Pulmonary artery endothelial cell (primary cell): ENCODE measurements around the gene SMAD3. TPM values are rescaled to one million over a fixed set of nuclear protein-coding genes. Genes with fewer than 3 reads are reported as not detected.
A peak's percentile ranks its signal among the peaks of the same experiment; 100 is the strongest.
"Not testable (repeated sequence)": the region's sequence is repeated elsewhere in the genome, so short reads cannot be mapped to it uniquely, and the experiment has no call there.

ENCODE experiments used
- DNase-seq: peaks from one replicate; pipeline ENCODE4 v3.0.0-alpha.2; 2011; ENCODE audit warnings: low read depth, low spot score
- total RNA-seq: library from RNA; depleted of rRNA; stranded (reverse); fragments of >200 nt; gene quantifications from 2 replicates; pipeline ENCODE4 v1.2.3, GENCODE V29; 2014

Gene SMAD3
- total RNA-seq, 1 donor from 2014 or later = 34.6 TPM

DNA sequence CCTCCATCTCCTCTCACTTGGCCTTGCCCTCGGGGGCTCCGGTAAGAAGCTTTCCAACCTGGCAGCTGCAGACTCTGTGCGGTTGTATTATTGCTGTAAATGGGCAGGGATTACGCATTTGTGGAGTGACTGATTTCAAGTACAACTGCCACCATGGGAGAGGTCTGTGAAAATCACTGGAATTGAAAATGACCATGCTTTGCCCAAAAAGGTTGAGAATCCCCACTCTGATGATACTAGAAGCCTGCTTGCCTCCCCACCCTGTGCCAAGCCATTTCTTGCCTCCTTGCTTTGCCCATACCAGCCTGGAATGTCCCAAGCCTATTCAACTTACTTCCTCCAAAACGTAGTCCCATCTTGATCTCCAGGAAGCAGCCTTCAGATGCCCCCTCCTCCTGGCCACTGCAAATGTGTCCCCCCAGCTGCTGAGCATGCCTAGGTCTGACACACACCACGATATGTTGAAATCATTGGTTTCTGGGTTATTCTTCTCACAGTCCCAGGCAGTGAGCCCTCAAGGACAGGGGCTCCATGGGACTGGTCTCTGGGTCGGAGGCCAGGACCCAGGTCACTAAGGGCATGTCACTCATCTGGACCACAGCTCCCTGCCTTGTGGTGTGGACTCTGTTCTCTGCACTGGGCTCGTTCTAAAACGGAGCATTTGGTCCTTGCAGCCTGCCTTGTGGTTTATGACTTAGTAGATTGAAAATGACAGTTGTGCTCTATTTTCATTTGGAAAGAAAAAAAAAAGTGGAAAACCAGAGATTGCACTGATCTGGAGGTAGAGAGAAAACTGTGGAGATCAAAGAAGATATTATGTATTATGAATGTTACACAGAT is 42.9 kb downstream of the SMAD3 start:
- DNase-seq = no peak

DNA sequence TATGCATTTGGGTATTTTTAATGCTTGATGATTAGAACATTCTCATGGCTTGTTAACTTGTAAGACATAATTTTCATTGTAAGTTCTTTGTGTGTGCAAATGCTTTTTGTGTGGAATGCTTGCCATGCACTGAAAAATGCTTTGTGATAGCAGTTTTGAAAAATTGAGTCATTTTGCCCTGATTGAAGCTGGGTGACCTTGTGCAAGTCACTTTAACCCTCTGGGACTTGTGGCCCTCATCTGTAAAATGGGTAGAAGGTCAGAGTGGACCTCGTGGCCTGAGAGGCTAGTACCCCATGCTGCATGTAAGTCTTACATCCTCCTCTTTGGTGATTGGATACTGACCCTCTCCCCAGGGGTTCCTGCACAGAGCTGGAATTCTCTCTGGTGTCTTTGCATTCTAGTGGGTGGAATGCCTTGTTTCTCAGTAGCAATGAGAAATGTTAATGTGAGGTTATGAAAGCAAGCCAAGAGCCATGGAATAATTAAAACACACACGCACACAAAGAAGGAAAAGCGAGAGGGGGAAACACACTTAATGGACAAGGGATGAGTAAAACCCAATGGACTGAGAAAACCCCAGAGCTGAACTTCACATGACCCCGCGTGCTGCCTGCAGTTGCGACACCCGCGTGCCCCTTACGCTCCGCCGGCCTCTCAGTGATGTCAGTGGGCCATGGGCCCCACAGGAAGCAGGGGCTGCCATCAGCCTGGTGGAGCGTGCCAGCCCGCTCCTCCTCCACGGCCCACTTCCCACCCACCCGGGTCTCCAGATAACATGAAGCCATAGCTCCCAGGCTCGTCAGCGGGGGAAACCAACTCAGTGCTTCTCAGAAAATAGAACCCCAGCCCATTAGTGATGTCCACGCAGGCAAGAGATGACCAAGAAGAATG is 44.0 kb downstream of the SMAD3 start:
- peak; percentile 53 for DNase-seq

DNA sequence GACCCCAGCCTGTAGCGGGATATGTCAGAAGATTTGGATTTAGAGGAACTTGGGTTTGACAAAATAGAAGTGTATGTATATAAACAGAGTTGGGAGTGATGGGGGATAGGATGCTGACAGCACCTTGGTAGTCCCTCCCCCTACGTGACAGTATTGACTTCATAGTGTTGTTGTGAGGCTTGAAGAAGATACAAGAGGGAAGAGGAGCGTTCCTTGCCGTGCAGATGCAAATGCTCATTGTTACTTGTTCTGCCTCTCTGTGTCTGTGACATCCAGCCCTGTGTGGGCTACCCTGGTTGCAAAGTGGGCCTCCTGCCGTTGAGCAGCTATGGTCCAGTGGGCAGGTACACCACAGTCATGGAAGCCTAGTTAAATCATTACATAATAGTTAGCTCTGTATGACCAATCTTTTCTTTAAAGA is 45.0 kb downstream of the SMAD3 start:
- no peak for DNase-seq

DNA sequence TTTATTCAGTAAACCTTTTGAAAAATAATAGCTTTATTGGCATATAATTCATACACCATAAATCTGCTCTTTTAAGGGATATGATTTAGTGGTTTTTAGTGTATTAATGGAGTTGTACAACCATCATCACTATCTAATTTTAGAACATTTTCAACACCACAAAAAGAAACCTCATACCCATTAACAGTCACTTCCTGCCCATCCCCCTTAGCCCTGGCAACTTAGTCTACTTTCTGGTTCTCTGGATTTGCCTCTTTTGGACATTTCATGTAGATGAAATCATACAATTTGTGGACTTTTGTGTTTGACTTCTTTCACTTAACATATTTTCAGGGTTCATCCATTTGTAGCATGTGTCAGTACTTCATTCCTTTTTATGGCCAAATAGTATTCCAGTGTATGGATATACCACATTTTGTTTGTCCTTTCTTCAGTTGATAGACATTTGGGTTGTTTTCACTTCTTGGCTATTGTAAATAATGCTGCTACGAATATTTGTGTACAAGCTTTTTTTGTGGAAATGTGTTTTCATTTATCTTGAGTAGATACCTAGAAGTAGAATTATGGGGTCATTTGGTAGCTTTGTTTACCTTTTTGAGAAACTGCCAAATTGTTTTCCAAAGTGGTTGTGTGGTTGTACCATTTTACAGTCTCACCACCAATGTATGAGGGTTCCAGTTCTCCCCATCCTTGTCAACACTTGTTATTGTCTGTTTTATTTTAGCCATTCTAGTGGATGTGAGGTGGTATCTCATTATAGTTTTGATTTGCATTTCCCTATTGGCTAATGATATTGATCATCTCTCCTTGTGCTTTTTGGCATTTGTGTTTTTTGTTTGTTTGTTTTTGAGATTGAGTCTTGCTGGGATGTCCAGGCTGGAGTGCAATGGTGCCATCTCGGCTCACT is 45.8 kb downstream of the SMAD3 start:
- DNase-seq = no peak

DNA sequence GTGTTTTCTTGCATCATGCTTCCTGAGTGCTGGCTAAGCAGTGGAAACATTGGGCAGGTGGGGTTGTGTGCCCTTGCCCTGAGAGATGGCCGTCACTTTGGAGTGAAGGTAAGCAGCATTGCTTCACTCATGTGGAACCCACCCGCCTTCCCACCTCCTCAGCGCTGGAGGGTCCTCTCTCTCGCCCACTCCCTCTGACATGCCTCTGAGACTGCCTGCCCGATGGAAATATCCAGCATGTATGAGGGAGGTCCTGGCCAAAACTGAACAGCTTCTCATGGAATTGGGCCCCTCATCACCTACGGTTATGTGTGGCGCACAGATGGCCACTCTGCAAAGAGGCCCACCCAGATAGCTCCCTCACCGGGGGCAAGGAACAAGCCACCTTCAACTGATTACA is 48.6 kb downstream of the SMAD3 start:
- no peak for DNase-seq

DNA sequence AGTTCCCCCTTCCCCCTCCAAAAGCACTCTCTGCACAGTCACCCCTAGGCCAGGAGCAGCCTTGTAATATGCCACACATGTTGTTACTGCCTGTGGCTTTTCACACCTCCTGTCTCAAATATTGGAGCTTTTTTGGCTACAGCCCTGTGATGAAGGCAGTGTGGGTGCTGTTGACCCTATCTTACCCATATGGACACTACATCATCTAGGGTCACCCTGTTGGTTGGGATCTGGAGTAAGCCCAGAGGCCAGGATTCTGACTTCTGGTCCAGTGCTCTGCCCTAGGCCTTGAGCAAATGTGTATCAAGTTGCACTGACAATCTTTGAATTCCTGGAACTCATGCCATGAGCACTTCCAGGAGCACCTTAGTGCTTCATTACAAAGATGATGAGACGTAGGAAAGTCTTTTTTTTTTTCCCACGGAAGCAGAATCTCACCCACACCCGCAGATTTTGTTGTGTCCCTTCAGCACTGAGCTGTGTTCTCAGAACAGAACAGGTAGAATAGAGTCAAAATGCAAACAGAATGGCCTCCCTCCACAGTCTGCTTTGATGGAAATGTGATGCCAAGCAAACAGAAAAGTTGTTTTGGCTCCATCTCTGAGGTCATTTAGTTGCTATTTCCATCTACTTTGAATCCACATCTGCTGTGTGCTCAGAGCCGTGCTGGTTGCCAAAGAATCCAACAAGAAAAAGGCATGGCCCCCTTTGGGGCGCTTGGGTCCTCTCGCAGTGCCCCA is 49.6 kb downstream of the SMAD3 start:
- DNase-seq = no peak

DNA sequence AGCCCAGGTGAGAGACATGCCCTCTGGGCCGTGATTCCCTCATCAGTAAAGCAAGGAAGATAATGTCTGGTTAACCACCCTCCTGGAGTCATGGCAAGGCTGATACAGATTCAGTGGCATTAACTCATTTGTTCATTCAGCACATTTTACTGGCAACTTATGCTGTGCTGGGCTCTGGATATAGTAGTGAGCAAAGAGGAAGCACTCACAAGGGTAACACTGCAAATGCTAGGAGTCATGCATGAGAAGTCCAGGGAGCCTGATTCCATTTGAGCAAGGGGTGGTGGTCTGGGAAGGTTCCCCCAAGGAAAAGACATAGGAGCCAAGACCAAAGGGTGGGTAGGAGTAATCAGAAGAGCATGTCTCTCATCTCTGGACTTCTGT is 50.2 kb downstream of the SMAD3 start:
- DNase-seq = no peak

DNA sequence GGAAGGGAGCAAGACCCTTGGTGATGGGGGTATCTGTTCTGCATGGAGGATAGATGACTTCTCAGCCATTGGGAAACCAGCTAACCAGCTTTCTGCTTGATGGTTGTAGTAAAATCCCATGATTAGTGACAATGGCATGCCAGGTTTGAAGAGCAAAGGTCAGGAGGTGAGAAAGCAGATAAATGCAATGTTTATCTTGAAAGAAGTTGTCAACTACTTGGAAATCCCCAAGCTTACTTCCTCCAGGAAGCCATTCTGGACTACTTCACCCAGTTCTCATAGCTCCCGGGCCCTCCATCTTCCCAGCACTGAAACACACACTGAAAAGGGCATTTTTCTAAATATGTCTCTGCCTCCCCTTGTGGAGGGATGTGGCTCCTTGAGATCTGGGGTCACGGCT is 51.3 kb downstream of the SMAD3 start:
- DNase-seq = no peak

DNA sequence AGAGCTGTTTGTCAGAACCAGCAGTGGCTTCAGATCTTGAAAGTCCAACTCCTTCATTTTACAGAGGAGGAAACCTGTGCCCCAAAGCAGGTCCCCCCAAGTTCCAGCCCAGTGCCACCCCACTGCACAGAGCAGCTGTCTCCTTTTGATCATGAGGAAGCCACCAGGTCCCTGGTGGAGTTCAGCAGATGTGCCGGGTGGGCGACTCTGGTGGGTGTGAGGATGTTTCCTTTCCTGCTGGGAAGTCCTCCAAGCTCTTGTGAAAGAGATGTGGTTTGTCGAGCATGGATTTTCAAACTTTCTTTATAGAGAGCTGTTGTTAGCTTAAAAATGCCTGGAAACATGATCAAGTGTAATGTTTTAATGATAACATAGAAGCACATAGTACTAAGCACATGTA is 52.0 kb downstream of the SMAD3 start:
- DNase-seq = no peak

DNA sequence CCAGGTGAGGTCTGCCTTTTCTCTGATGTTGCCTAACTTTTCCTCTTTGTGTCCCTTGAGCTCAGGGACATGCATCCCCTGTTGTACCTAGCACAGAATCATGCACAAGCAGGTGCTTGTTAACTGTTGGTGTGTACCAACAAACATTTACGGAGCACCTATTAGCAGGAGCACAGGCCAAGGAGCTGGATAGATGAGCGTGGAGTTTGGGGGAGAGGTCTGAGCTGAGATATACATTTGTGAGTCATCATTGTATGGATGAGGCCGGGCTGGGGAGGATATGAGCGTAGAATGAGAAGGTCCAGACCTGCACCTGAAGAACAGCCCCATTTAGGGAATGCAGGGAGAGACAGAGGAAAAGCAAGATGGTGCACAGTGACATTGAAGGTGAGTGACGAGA is 53.4 kb downstream of the SMAD3 start:
- no peak for DNase-seq

DNA sequence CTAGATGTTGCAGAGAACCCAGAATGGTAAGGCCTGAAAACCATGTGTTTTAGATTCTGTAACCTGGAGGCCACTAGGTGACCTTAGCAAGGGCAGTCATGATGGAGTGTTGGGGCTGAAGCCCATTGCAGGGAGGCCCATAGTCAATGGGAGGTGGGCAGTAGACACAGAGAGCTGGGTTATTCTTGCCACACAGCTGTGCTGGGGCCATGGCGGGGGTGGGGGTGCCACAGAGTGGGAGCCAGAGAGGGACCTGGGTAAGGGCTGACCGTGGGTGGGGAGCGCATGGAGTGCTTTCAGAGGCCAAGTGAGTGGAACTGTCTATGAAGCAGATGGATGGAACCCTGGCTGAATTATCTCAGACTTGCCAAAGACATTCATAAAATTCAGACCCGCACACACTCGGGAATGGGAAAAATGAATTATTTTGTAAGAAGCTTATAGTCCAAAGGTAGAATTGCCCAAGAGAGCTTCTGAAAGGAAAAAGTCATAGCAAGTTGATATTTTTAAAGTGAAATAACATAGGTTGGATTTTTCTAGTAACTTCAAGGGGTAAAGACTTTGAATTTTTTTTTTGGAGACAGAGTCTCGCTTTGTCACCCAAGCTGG is 53.9 kb downstream of the SMAD3 start:
- no peak for DNase-seq

DNA sequence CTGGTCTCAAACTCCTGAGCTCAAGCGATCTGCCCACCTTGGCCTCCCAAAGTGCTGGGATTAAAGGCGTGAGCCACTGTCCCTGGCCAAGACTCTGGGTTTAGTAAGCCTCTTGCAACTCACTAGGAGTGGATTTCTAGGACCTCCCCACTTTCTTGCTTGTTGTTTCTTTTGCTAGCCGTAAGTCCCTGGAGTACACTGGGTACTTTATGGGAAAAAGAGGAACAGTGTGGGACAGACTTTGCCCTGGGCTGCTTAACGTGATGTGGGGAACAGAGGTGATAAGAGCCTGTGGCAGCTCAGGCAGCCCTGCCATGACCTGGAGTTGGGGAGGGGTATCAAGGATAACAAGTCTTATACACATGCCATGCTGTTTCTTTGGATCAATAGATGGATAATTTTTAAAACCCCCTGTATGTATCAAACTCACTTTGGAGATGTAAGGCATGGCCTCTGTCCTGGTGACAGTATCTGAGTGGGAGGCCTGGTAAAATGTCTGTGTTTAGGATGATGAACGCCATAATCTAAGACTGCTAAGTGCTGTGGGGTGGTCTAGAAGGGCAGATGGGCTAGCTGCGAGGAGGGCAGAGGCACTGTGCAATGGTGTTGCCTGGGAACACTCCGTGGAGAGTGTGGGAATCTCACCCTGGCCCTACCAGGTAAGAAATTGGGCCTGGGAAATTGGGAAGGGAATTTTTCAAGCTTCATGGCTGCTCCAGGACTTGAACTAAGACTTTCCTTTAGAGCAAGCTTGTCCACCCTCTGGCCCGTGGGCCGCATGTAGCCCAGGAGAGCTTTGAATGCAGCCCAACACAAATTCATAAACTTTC is 54.8 kb downstream of the SMAD3 start:
- no peak for DNase-seq

DNA sequence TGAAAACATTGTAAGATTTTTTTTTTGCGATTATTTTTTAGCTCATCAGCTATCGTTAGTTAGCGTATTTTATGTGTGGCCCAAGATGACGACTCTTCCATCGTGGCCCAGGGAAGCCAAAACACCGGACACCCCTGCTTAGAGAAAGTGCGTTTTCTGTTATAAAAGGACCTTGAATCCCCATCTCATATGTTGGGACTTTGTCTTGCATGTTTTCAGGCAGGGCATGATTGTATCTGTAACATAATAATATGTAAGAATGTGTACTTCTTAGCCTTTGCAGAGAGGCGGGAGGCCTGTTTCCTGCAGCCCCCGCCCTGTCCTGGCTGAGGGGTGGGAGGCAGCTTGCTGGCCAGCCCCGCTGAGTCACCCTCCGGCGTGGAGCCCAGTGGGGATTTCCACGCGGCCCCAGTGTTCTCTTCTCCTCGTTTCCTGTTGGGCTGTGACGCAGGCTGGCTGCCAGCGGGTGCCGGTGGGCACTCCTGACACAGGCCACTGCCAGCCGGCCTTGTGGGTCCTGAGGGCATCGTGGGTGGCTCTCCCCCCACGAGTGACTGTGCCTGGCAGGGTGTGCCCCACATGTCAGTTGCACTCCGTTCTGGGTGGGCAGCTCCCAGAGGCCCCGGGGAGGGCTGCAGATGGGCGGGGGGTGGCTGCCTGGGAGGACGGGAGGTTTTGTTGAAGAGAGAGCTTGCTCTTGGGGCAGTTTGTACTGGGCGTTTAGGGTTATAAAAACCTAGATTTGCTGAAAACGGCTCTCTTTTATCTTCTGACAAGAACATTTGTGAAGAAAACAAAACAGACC is 55.6 kb downstream of the SMAD3 start:
- peak; percentile 93 for DNase-seq

DNA sequence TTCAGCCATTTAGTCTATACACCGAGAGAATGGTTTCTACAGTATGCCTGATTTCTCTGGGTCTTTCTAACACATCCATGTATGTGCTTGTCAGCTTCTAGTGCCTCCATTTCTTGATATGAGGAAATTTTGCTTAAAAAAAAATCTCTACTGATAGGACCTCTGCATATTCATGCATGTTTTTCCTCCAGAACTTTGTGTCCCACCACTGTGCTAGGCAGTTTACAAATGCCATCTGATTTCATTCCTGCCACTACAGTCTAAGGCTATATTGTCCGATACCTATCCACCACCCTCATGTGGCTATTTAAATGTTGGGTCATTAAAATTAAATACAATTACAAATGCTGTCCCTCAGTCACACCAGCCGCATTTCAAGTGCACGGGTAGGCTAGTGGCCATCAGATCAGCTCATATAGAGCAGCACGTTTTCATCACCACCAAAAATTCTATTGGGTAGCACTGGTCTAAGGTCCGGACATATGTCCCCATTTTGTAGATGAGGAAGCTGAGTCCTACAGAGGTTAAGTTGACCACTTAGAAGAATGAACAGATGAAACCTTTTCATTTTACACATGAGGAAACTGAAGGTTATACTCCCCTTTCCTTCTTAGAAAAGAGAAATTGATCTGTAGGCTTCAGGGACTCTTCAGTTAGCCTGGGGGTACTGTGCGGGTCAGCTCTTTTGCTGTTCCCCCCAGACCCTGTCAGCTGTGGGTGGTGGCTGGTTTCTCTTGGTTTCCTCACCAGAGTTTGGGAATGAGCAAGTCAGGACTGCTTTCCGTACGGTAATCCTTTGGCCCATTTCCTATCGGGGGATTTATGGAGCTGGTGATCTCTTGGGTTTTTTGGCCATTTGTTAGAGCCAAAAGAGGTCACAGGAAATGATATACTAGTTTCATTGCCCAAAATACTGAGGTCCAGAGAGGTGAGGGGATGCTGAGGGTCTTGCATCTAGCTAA is 56.5 kb downstream of the SMAD3 start:
- no peak for DNase-seq

DNA sequence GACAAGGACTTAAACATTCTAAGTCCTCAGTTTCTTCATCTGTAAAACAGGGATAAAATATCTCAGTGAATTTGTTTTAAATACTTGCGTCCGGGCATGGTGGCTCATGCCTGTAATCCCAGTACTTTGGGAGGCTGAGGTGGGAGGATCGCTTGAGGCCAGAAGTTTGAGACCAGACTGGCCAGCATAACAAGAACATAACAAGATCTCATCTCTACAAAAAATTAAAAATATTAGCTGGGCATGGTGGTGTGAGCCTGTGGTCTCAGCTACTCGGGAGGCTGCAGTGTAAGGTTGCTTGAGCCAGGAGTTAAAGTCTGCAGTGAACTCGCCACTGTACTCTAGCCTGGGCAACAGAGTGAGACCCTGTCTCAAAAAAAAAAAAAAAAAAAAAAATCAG is 57.4 kb downstream of the SMAD3 start:
- DNase-seq = not testable (repeated sequence)

DNA sequence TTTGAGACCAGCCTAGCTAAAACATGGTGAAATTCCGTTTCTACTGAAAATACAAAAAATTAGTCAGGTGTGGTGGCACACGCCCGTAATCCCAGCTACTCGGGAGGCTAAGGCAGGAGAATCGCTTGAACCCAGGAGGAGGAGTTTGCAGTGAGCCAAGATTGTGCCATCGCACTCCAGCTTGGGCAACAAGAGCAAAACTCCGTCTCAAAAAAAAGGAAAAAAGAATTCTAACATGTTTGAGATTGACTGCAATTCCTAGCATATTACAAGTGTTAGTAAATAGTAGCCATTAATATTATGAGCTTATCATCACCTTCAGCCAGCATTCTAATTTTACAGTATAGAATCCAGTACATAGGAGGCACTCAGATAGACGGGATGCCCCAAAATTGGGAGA is 57.9 kb downstream of the SMAD3 start:
- DNase-seq = not testable (repeated sequence)

DNA sequence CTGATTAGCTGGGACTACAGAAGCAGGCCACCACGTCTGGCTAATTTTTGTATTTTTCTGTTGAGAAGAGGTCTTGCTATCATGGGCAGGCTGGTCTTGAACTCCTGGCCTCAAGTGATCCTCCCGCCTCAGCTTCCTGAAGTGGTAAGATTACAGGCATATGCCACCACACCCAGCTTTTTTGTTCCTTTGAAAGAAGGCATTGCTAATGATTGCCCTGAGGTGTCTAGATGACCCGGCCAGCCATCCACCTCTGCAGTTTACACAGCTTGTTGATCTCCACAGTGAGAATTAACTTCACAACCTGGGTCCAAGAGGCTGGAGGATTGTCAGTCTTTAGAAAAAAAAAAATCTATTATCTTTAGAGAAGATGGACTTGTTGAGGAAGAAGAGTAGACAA is 58.7 kb downstream of the SMAD3 start:
- DNase-seq = no peak
